Measurements from ENCODE around the gene PIEZO1. TPM values are rescaled to one million over a fixed set of nuclear protein-coding genes. Genes with fewer than 3 reads are reported as not detected.

PIEZO1 gene
- polyA plus RNA-seq, 2 of the 4 experiments (the other 2 are of a cell fraction), result 26.1 to 84.7 TPM

- Histone ChIP-seq H3K4me1 (peaks cover 21% of the 10 kb centered on the region), H3K4me3 (peak overlapping the region; percentile 83), H3K9me3 (no peaks in the 10 kb centered on the region), H3K27ac (peak overlapping the region; percentile 98 to 99), H3K4me2 (peak overlapping the region; percentile 99)
- FAIRE-seq, result no peak
- TF ChIP-seq POLR2A (IDR thresholded peaks at IDR 0.05; ENCODE audit: low read length), result peak; percentile 33; the same call in 1 of the 2 replicates
- no peak for TF ChIP-seq FOSL2 (IDR thresholded peaks at IDR 0.05)
- 0 out of 2 replicates have a peak, but pooled peaks have one; percentile 11 for TF ChIP-seq FOSL2 (CRISPR knock-in tag; IDR thresholded peaks at IDR 0.05)
- TF ChIP-seq NFE2L2 (conservative IDR thresholded peaks at IDR 0.05; ENCODE audit: low read length), result no peak
- TF ChIP-seq CHD4 (IDR thresholded peaks at IDR 0.05; ENCODE audit: borderline replicate concordance), result no peak
- TF ChIP-seq CEBPB (IDR thresholded peaks at IDR 0.05), result peak in 1 of 2 experiments; percentile 72; a peak in 2 of 4 replicates
- 0 out of 3 replicates have a peak, but pooled peaks have one; percentile 14 for TF ChIP-seq CTCF (IDR thresholded peaks at IDR 0.05)
- TF ChIP-seq HOXB5 (CRISPR knock-in tag; IDR thresholded peaks at IDR 0.05), result no peak
- TF ChIP-seq TP53 (CRISPR knock-in tag; IDR thresholded peaks at IDR 0.05), result no peak
- POLR2A ChIA-PET, result interaction anchor here (1.0 to 4.8 kb wide), 4 partner anchors 8 to 45 kb away, joined by 3 to 33 read pairs (median 14); partner anchors contain the start of genes CDT1, GALNS, PIEZO1 and TRAPPC2L
- ATAC-seq, result 0 out of 6 replicates have a peak, but pooled peaks of 1 of the 2 experiments have one; percentile 0
- CTCF ChIA-PET, result interaction anchor here (0.5 to 3.8 kb wide), 18 partner anchors 9 to 619 kb away, joined by 3 to 28 read pairs (median 4); partner anchors contain the start of genes CDH15, GALNS, TRAPPC2L and ZNF778
- 53% methylated on average over 34 of the region's 37 CpGs for WGBS (ENCODE audit: missing lambda C conversion rate)
- DNase-seq (ENCODE audit: low read depth in 1 of 2, low spot score in 1 of 2), result peak in 1 of 2 experiments; percentile 68
Measured at GRCh38 chr16:88812513-88813268, 27.7 kb upstream of the PIEZO1 start.

GRCh38 chr16:88811769-88812512 lies 26.9 kb upstream of the PIEZO1 start, which contains the start of gene APRT:
TSS of gene APRT (minus strand) at chr16:88811928. CDS start at chr16:88811899, 29 bp downstream.
- FAIRE-seq, result no peak
- TF ChIP-seq RFX5 (IDR thresholded peaks at IDR 0.05) (no peak), EHMT2 (IDR thresholded peaks at IDR 0.05; ENCODE audit: low read depth) (no peak), CTCF (IDR thresholded peaks at IDR 0.05) (peak; percentile 33; the same call in 2 of the 3 replicates), ATOH8 (CRISPR knock-in tag; IDR thresholded peaks at IDR 0.05; ENCODE audit: low read depth) (no peak), JUN (IDR thresholded peaks at IDR 0.05) (peak; percentile 88 to 96), KDM5A (IDR thresholded peaks at IDR 0.05) (no peak), FOXS1 (CRISPR knock-in tag; IDR thresholded peaks at IDR 0.05) (no peak), CHD4 (IDR thresholded peaks at IDR 0.05; ENCODE audit: borderline replicate concordance) (no peak), CHD2 (IDR thresholded peaks at IDR 0.05; ENCODE audit: low read length, partially characterized antibody) (no peak), HDAC2 (IDR thresholded peaks at IDR 0.05) (no peak), SREBF2 (IDR thresholded peaks at IDR 0.05) (no peak), HOXB5 (CRISPR knock-in tag; IDR thresholded peaks at IDR 0.05) (0 out of 2 replicates have a peak, but pooled peaks have one; percentile 46), PBX3 (IDR thresholded peaks at IDR 0.05) (peak; percentile 66; the same call in 1 of the 2 replicates), BHLHE40 (IDR thresholded peaks at IDR 0.05; ENCODE audit: low read depth, low read length) (no peak), HMGXB4 (CRISPR knock-in tag; IDR thresholded peaks at IDR 0.05; ENCODE audit: borderline replicate concordance) (0 out of 2 replicates have a peak, but pooled peaks have one; percentile 63), NR3C1 (IDR thresholded peaks at IDR 0.05) (no peak), HOXA7 (CRISPR knock-in tag; IDR thresholded peaks at IDR 0.05) (no peak), TFCP2L1 (CRISPR knock-in tag; IDR thresholded peaks at IDR 0.05) (peak; percentile 87), BCL3 (IDR thresholded peaks at IDR 0.05) (peak; percentile 64)

More at GRCh38 chr16:88811769-88812512, 26.9 kb upstream of the PIEZO1 start, which contains the start of gene APRT:
- Histone ChIP-seq H3K4me3 (peak within 1 kb of the TSS; percentile 83), H3K4me2 (peak within 1 kb of the TSS; percentile 99), H3K9me3 (no peaks in the 10 kb centered on the region), H3K27ac (peak within 1 kb of the TSS; percentile 98 to 99), H3K4me1 (peaks cover 21% of the 10 kb centered on the region)
- ChIA-PET POLR2A (interaction anchor here (0.6 to 4.8 kb wide), 8 partner anchors 9 to 404 kb away, joined by 3 to 33 read pairs (median 4); partner anchors contain the start of genes ACSF3, CDT1, GALNS and PIEZO1), CTCF (interaction anchor here (0.8 to 3.8 kb wide), 19 partner anchors 9 to 620 kb away, joined by 3 to 28 read pairs (median 4); partner anchors contain the start of genes CDH15, GALNS, TRAPPC2L and ZNF778)
- DNase-seq (ENCODE audit: low read depth in 1 of 2, low spot score in 1 of 2), result peak; percentile 78 to 95
- under 1% methylated on average over 20 of the region's 84 CpGs for WGBS (ENCODE audit: missing lambda C conversion rate)
- ATAC-seq, result peak; percentile 64 to 74
